Breast epithelium (tissue), 4 donors: ENCODE results near the gene PLPP3. TPM values are rescaled to one million over a fixed set of nuclear protein-coding genes. Genes with fewer than 3 reads are reported as not detected.

ENCODE experiments used
- DNase-seq, 2 donors: peaks; one replicate each; pipeline ENCODE4 v3.0.0-alpha.2; 2019; ENCODE audit warnings: low spot score in 2 of 2
- H3K27ac ChIP-seq, 2 donors: fragments of 200-600 bp; sonication (generic) in 1 of 2; one replicate each; pipeline ENCODE4 v1.5.1; 2016 to 2019; ENCODE audit warnings: mild to moderate bottlenecking in 1 of 2
- H3K27me3 ChIP-seq, 2 donors: fragments of 200-600 bp; sonication (generic) in 1 of 2; one replicate each; pipeline versions ENCODE4 v1.5.1 to v1.6.0; 2017 to 2019; ENCODE audit warnings: control low read depth in 1 of 2, mild to moderate bottlenecking in 1 of 2
- H3K36me3 ChIP-seq: fragments of 200-600 bp; one replicate; pipeline ENCODE4 v1.5.1; 2019
- H3K4me1 ChIP-seq, 2 donors: fragments of 200-600 bp; sonication (generic); one replicate each; pipeline ENCODE4 v1.5.1; 2016 to 2019; ENCODE audit warnings: control low read depth in 1 of 2
- H3K4me3 ChIP-seq, 3 donors: fragments of 200-600 bp; sonication (generic); 1 replicate in 2 of 3; 2 replicates in 1 of 3; pipeline ENCODE4 v1.5.1; 2016 to 2019; ENCODE audit warnings: mild to moderate bottlenecking in 3 of 3, moderate library complexity in 2 of 3
- H3K9me3 ChIP-seq, 2 donors: fragments of 200-600 bp; sonication (generic) in 1 of 2; one replicate each; pipeline ENCODE4 v1.5.1; 2016 to 2019; ENCODE audit warnings: control low read depth in 1 of 2
- CTCF ChIP-seq, 3 donors: fragments of 450-650 bp; IDR thresholded peaks; one replicate each; pipeline ENCODE4 v1.5.1; 2016 to 2017; ENCODE audit warnings: antibody characterized with exemption in 3 of 3, mild to moderate bottlenecking in 3 of 3, moderate library complexity in 3 of 3
- POLR2A ChIP-seq: fragments of 450-650 bp; IDR thresholded peaks from one replicate; pipeline ENCODE4 v1.6.1; 2016; ENCODE audit warnings: antibody characterized with exemption, mild to moderate bottlenecking, moderate library complexity
- POLR2AphosphoS5 ChIP-seq, 3 donors: sonication (generic); formaldehyde crosslinking; IDR thresholded peaks; one replicate each; pipeline ENCODE4 v1.6.1; 2017; ENCODE audit warnings: antibody characterized with exemption in 3 of 3
- intact Hi-C: fragments of 100-400 bp; cut with DNase I; formaldehyde crosslinking; loops from one replicate; pipeline ENCODE4 v1.15.1; 2023; ENCODE audit warnings: low total_unique reads
- total RNA-seq, 3 donors: library from RNA; depleted of rRNA; stranded (reverse); fragments of >200 nt; gene quantifications; one replicate each; pipeline ENCODE4 v1.1.0, GENCODE V29; 2016

The PLPP3 gene
- total RNA-seq, 3 donors from 2014 or later = 122 to 275 (median 127) TPM

GRCh38 chr1:56473582-56474270 lies 105.6 kb downstream of the PLPP3 start:
- H3K27me3 ChIP-seq = no peaks in the 10 kb centered on the region
- no peaks in the 10 kb centered on the region for H3K9me3 ChIP-seq
- no peak overlapping the region for H3K4me3 ChIP-seq
- H3K36me3 ChIP-seq = no peaks in the 10 kb centered on the region
- intact Hi-C loops = no loop called here
- H3K4me1 ChIP-seq = no peaks in the 10 kb centered on the region
- TF ChIP-seq CTCF (IDR thresholded peaks at IDR 0.05) = no peak
- no peak for TF ChIP-seq POLR2AphosphoS5 (IDR thresholded peaks at IDR 0.05)
- no peak for TF ChIP-seq POLR2A
- no peak for DNase-seq
- H3K27ac ChIP-seq = peak overlapping the region in 1 of 2 donors; percentile 15

- TF ChIP-seq POLR2A (no peak), POLR2AphosphoS5 (IDR thresholded peaks at IDR 0.05) (no peak), CTCF (IDR thresholded peaks at IDR 0.05) (no peak)
Observed at GRCh38 chr1:56472860-56473259, 106.5 kb downstream of the PLPP3 start.

GRCh38 chr1:56469640-56470371 lies 109.6 kb downstream of the PLPP3 start:
- H3K27me3 ChIP-seq = no peaks in the 10 kb centered on the region
- no peak for DNase-seq
- H3K4me3 ChIP-seq = no peak overlapping the region
- no peak for TF ChIP-seq POLR2A
- TF ChIP-seq CTCF (IDR thresholded peaks at IDR 0.05) = no peak
- TF ChIP-seq POLR2AphosphoS5 (IDR thresholded peaks at IDR 0.05) = no peak
- intact Hi-C loops = no loop called here
- no peaks in the 10 kb centered on the region for H3K4me1 ChIP-seq
- H3K9me3 ChIP-seq = no peaks in the 10 kb centered on the region
- no peak overlapping the region for H3K27ac ChIP-seq
- no peaks in the 10 kb centered on the region for H3K36me3 ChIP-seq

More at GRCh38 chr1:56472860-56473259, 106.5 kb downstream of the PLPP3 start:
- intact Hi-C loops = no loop called here
- no peaks in the 10 kb centered on the region for H3K27me3 ChIP-seq
- no peak overlapping the region for H3K4me3 ChIP-seq
- no peaks in the 10 kb centered on the region for H3K4me1 ChIP-seq
- DNase-seq = no peak
- no peaks in the 10 kb centered on the region for H3K9me3 ChIP-seq
- H3K36me3 ChIP-seq = no peaks in the 10 kb centered on the region
- H3K27ac ChIP-seq = no peak overlapping the region

- peak overlapping the region in 1 of 2 donors; percentile 21 for H3K27ac ChIP-seq
- intact Hi-C loops = no loop called here
- no peak overlapping the region for H3K4me3 ChIP-seq
- DNase-seq = no peak
- H3K4me1 ChIP-seq = no peaks in the 10 kb centered on the region
- H3K9me3 ChIP-seq = no peaks in the 10 kb centered on the region
- TF ChIP-seq POLR2A (no peak), CTCF (IDR thresholded peaks at IDR 0.05) (no peak), POLR2AphosphoS5 (IDR thresholded peaks at IDR 0.05) (no peak)
- no peaks in the 10 kb centered on the region for H3K36me3 ChIP-seq
- H3K27me3 ChIP-seq = no peaks in the 10 kb centered on the region
Observed at GRCh38 chr1:56468518-56468917, 110.8 kb downstream of the PLPP3 start.

GRCh38 chr1:56466538-56466937 lies 112.8 kb downstream of the PLPP3 start:
- H3K4me1 ChIP-seq = no peaks in the 10 kb centered on the region

More at GRCh38 chr1:56466538-56466937, 112.8 kb downstream of the PLPP3 start:
- no peaks in the 10 kb centered on the region for H3K27me3 ChIP-seq
- no peaks in the 10 kb centered on the region for H3K36me3 ChIP-seq
- no peaks in the 10 kb centered on the region for H3K9me3 ChIP-seq
- intact Hi-C loops = no loop called here
- DNase-seq = no peak
- H3K27ac ChIP-seq = no peak overlapping the region
- TF ChIP-seq POLR2A (no peak), CTCF (IDR thresholded peaks at IDR 0.05) (no peak), POLR2AphosphoS5 (IDR thresholded peaks at IDR 0.05) (no peak)
- no peak overlapping the region for H3K4me3 ChIP-seq
